Stimulated activated CD4-positive, alpha-beta T cell treated with anti-CD3 and anti-CD28 coated beads, Interleukin-1b, Interleukin-23, amount 100 ng/mL, for 4 hours (primary cell): ENCODE results near the gene SALL2.

Source experiments
- DNase-seq, 2 donors: peaks; one replicate each; pipeline ENCODE4 v3.0.0-alpha.2; 2020; ENCODE audit warnings: low read depth in 2 of 2

The SALL2 gene

DNA sequence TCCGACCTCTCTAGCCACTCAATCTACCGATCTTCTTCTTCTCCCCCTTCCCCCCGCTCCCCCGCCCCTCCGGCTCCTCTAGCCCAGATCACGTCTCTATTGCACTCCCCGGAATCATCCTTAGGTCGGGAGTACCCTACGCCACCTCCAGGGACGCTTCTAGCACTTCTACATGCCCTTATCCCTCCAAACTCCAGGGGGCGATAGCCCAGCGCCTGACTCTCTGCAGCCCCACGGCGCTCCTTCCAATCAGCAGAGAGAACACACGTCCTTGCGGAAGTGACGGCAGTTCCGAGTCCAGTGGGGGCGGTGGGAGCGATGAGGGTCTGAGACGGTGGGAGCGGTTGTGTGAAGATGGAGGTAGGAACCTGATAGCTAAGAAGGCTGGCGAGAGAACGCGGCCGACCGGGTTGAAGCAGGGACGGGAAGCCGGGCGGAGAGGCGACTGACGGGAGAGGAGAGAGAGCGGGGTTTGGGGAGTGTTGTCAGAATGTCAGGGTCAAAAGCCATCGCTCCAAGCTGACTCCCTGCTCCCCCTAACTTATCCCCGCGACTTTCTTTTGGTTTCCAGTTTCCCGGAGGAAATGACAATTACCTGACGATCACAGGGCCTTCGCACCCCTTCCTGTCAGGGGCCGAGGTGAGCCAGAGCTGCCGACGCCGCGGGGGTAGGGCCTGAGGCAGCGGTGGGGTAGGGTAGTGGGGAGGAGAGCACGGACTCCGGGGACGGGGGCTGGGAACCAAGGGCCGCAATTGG lies 49.0 kb downstream of the SALL2 start, which contains the start of the genes RAB2B and TOX4:
TSS of gene RAB2B (minus strand) at position 35 of the 757 bp plus-strand sequence. CDS start 87 bp downstream, outside the sequence.
TSS of gene TOX4 (plus strand) at position 271 of the 757 bp plus-strand sequence. CDS start at position 355, 84 bp downstream.
- peak; percentile 84 to 88 for DNase-seq

DNA sequence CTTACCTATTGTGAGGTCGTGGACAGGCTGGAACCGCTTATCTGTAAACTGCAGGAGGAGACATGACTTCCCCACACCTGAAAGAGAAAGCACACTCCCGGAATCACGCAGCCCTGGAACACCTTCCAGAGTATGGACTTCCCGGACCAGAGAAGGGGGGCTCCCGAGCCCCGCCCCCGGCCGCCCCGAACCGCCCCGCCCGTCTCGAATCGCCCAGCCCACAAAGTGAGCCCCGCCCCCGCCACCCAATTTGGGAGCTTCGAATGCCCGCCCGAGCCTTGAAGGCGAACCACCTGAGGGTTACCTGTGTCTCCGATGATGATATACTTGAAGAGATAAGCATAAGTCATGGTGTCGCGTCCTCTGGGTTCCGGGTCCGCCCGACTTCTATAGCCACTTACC lies 49.6 kb downstream of the SALL2 start:
- peak; percentile 80 to 83 for DNase-seq

DNA sequence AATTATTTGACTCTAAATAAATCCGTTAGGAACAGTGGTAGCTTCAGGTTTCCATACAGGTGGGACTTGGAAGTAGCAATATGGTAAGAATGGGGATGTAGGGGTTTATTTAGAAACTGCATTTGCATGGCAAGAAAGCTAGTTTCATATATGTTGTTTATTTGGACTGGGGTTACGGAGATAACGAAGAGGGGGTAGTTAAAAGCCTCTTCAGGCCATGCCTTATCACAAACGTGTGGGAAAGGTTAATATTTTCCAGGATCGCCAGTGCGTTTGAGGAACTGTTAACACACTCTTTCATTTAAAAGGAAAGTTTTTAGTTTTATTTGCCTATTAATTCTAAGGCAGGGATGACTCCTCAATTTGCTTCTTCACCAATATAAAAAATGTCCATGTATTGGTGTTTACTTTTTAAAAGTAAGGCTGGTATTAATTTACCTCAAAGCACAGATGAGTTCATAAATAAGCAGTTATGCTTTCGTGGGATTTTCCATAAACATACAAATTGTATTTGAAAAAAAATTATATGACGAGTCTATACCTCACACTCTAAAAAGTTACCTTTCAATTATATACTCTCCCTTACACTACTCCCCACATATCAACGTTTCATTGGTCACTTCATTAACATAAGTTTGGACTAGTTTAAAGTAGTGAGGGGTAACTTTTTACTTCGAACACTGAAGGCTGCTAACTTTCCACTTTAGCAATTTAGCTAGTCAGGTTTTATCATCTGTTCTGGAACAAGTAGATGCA lies 50.2 kb downstream of the SALL2 start:
- no peak for DNase-seq
